GM19324 (cell line): ENCODE measurements around the gene RBM43.
"Not testable (repeated sequence)": the region's sequence is repeated elsewhere in the genome, so short reads cannot be mapped to it uniquely, and the experiment has no call there.

Source experiments
- ATAC-seq: cut with Tn5 transposase; IDR thresholded peaks from one replicate; pipeline ENCODE4 v1.9.1; 2021; ENCODE audit warnings: mild to moderate bottlenecking, moderate library complexity; ENCODE audit not compliant: unreplicated experiment, low FRiP score

Gene RBM43

GRCh38 chr2:151233288-151233687 lies 28.4 kb downstream of the RBM43 start:
- ATAC-seq = not testable (repeated sequence)

GRCh38 chr2:151230627-151231140 lies 31.0 kb downstream of the RBM43 start:
- no peak for ATAC-seq

DNA sequence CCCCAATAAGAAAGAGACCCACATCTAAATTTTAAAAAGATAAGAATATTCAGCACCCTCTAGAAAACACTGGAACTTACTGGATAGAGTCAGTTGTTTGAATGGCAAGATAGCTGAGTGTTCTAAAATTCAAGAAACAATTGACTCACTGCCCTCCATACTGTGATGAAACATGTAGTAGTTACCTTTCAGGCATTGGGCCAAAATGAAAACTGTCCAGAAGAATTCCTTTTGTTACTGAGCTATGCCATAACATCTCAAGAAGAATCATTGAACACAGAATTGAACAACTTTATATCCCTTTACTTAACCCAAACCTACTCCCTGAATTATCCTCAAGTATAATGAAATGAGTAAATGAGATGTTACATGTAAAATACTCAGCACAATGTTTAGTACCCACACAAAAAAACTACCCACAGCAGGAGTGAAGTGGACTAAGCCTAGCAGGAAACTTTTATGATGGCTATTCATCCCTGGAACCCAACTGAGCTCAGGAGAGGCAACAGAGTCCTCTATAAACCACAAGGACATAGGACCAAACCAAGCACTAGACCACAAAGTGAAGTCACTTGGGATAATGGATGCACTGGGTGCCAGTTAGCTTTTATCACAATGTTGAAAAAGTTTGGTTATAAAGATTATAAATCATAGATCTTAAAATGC lies 32.7 kb downstream of the RBM43 start:
- no peak for ATAC-seq

DNA sequence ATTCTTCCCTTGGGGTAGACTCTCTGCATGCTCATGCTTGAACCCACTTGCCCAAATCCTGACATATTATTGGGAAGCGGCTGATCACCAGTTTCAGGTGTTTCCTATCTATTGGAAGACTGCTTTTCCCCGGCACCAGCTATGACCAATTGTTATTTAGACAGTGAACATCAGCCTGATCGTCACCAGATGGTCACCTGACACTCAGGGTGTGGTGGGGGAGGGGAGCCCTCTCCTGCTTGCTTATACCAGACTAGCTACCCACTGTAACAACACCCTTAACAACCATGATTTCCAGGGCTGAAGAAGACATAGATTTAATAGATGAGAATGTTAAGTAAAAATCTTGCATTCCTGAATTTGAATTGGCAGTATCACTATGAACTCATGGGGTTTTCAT lies 44.3 kb downstream of the RBM43 start:
- ATAC-seq = no peak

DNA sequence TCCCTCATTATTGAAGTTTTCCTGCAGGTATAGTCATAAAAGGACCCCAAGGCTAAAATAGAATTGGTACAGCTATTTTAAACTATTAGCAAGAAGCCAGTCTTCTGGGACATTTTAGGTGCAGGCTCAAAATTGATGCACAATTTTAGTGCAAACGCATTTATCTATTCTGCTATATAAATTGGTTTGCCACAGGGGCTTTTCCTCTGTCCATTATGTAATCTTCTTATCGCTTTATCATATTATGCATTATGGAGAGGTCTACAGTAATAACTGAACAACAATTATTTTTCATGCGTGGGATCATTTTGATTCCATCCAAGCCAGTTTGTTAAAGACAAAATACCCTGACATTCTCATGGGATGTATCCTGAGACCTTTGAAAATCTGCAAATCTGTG lies 54.6 kb downstream of the RBM43 start:
- ATAC-seq = no peak

DNA sequence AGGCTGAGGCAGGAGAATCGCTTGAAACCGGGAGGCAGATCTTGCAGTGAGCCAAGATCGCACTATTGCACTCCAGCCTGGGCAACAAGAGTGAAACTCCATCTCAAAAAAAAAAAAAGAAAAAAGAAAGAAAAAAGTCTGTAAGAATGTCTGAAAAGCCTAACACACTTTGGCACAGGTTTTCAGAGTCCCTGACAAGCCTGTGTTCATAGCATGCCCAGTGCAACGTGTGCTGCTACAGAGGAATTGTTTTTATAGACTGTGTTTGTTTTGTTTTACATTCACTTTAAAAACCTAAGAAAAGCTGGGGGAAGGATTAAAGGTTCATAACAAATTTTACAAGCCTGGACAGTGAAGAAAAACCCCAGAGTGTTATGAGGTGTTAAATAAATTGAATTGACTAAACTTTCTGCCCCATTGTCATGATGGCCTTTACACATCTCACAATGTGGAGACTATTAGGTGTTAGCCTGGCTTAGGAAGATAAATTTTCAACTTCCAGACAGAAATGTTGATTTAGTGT lies 55.2 kb downstream of the RBM43 start:
- no peak for ATAC-seq

DNA sequence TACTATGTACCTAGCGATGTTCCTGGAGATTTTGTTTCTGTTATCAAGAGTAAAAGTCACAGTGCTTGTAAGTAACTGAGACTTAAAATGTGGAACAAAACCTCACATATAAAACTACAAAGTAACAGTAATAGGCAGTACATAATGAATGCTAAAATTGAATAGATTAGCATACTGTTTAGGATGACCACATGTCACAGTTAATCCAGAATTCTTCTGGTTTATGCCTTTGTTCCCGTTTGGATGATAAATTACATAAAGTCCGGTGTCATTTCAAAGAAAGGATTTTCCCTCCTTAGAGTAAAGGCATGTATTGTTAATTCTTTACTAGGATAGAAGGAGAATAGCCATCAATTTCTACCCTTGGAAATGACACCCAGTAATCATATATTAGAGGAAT lies 56.1 kb downstream of the RBM43 start:
- no peak for ATAC-seq

DNA sequence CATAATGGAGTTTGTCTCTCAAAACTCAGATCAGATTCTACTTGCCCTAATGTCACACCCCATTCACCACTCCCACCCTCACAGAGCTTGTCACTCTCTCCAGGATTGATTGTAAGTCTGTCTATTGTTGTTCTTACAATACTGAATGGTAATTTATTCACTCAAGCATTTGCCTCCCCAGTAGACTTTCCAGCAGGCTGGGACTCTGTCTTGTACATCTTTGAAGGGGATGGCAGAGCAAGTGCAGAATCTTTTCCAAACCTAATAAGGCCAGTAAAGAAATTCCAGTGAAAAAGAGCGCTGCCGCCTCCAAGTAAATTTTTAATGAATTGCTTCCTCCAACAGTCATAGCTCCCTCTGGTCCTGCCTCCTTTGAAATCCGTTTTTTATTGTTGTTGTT lies 56.9 kb downstream of the RBM43 start:
- ATAC-seq = no peak

GRCh38 chr2:151200844-151201243 lies 60.8 kb downstream of the RBM43 start:
- no peak for ATAC-seq

DNA sequence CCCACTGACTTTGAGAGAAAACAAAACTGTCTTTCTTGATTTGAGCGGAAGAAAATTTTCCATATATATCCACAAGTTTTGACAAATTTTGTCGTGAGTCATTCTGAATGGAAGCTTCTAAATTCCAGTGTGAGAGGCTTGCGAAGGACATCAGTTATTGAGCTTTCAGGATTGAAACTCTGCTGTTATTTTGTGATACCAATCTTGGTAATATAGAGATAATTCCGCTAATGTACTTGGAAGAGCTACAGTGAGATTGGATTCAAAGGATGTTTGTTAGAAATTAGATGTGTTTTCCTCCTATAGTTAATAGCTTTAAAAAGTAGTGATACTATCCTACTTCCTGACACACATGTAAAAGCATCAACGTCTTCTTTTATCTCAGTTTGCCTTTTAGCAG lies 61.4 kb downstream of the RBM43 start:
- no peak for ATAC-seq

DNA sequence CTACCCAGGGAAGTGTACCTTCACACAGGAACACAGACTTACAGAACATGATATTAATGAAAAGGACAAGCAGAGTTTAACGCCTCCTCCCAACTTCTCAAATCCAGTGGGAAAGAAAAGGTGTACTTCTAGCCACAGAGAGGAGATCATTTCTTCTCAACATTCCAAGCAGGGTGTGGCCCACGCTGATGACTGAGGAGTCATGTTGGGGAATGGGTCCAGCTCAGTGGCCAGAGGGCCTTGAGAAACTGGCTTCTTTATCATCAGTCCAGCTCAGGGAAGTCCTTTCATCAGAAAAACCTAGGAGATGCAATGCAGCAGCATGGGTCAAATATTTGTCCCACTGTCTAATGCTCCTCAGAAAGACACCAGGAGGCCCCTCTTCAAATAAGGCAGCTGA lies 63.0 kb downstream of the RBM43 start:
- ATAC-seq = no peak
